ENCODE measurements around the gene PHETA1.

Gene PHETA1

GRCh38 chr12:111330800-111331752 lies 37.8 kb downstream of the PHETA1 start:
- Histone ChIP-seq H3K27me3 (ENCODE audit: insufficient read depth, low read length) (no peaks in the 10 kb centered on the region), H3K36me3 (ENCODE audit: insufficient read depth, low read length) (no peaks in the 10 kb centered on the region), H3K4me1 (ENCODE audit: insufficient read depth, low read length) (no peaks in the 10 kb centered on the region), H2AFZ (ENCODE audit: low read depth, low read length) (no peak overlapping the region), H3K4me3 (ENCODE audit: low read length) (no peak overlapping the region), H3K9me3 (ENCODE audit: low read length) (no peaks in the 10 kb centered on the region)

- Histone ChIP-seq H3K4me3 (ENCODE audit: low read length) (no peak overlapping the region), H3K9me3 (ENCODE audit: low read length) (no peaks in the 10 kb centered on the region), H3K36me3 (ENCODE audit: insufficient read depth, low read length) (no peaks in the 10 kb centered on the region), H3K27me3 (ENCODE audit: insufficient read depth, low read length) (no peaks in the 10 kb centered on the region), H2AFZ (ENCODE audit: low read depth, low read length) (no peak overlapping the region), H3K4me1 (ENCODE audit: insufficient read depth, low read length) (no peaks in the 10 kb centered on the region)
Observed at GRCh38 chr12:111328138-111328537, 40.8 kb downstream of the PHETA1 start.

GRCh38 chr12:111327474-111327873 lies 41.4 kb downstream of the PHETA1 start:
- H3K4me3 ChIP-seq (ENCODE audit: low read length) = no peak overlapping the region
- H3K4me1 ChIP-seq (ENCODE audit: insufficient read depth, low read length) = no peaks in the 10 kb centered on the region
- H2AFZ ChIP-seq (ENCODE audit: low read depth, low read length) = no peak overlapping the region
- no peaks in the 10 kb centered on the region for H3K9me3 ChIP-seq (ENCODE audit: low read length)
- no peaks in the 10 kb centered on the region for H3K36me3 ChIP-seq (ENCODE audit: insufficient read depth, low read length)
- no peaks in the 10 kb centered on the region for H3K27me3 ChIP-seq (ENCODE audit: insufficient read depth, low read length)

GRCh38 chr12:111322336-111323250 lies 46.3 kb downstream of the PHETA1 start:
- no peaks in the 10 kb centered on the region for H3K9me3 ChIP-seq (ENCODE audit: low read length)
- H3K4me3 ChIP-seq (ENCODE audit: low read length) = no peak overlapping the region
- H3K27me3 ChIP-seq (ENCODE audit: insufficient read depth, low read length) = no peaks in the 10 kb centered on the region
- H3K4me1 ChIP-seq (ENCODE audit: insufficient read depth, low read length) = no peaks in the 10 kb centered on the region
- H3K36me3 ChIP-seq (ENCODE audit: insufficient read depth, low read length) = no peaks in the 10 kb centered on the region
- no peak overlapping the region for H2AFZ ChIP-seq (ENCODE audit: low read depth, low read length)

GRCh38 chr12:111321317-111321716 lies 47.6 kb downstream of the PHETA1 start:
- Histone ChIP-seq H3K4me3 (ENCODE audit: low read length) (no peak overlapping the region), H3K9me3 (ENCODE audit: low read length) (no peaks in the 10 kb centered on the region), H2AFZ (ENCODE audit: low read depth, low read length) (no peak overlapping the region), H3K36me3 (ENCODE audit: insufficient read depth, low read length) (no peaks in the 10 kb centered on the region), H3K27me3 (ENCODE audit: insufficient read depth, low read length) (no peaks in the 10 kb centered on the region), H3K4me1 (ENCODE audit: insufficient read depth, low read length) (no peaks in the 10 kb centered on the region)

GRCh38 chr12:111320258-111321050 lies 48.4 kb downstream of the PHETA1 start:
- Histone ChIP-seq H3K4me3 (ENCODE audit: low read length) (no peak overlapping the region), H2AFZ (ENCODE audit: low read depth, low read length) (no peak overlapping the region), H3K27me3 (ENCODE audit: insufficient read depth, low read length) (no peaks in the 10 kb centered on the region), H3K36me3 (ENCODE audit: insufficient read depth, low read length) (no peaks in the 10 kb centered on the region), H3K4me1 (ENCODE audit: insufficient read depth, low read length) (no peaks in the 10 kb centered on the region), H3K9me3 (ENCODE audit: low read length) (no peaks in the 10 kb centered on the region)

- H2AFZ ChIP-seq (ENCODE audit: low read depth, low read length) = no peak overlapping the region
Observed at GRCh38 chr12:111319600-111320257, 49.2 kb downstream of the PHETA1 start.

GRCh38 chr12:111318450-111318849 lies 50.4 kb downstream of the PHETA1 start:
- Histone ChIP-seq H3K4me3 (ENCODE audit: low read length) (no peak overlapping the region), H2AFZ (ENCODE audit: low read depth, low read length) (no peak overlapping the region), H3K4me1 (ENCODE audit: insufficient read depth, low read length) (no peaks in the 10 kb centered on the region), H3K27me3 (ENCODE audit: insufficient read depth, low read length) (no peaks in the 10 kb centered on the region), H3K36me3 (ENCODE audit: insufficient read depth, low read length) (no peaks in the 10 kb centered on the region), H3K9me3 (ENCODE audit: low read length) (no peaks in the 10 kb centered on the region)

More at GRCh38 chr12:111319600-111320257, 49.2 kb downstream of the PHETA1 start:
- Histone ChIP-seq H3K4me1 (ENCODE audit: insufficient read depth, low read length) (no peaks in the 10 kb centered on the region), H3K4me3 (ENCODE audit: low read length) (no peak overlapping the region), H3K36me3 (ENCODE audit: insufficient read depth, low read length) (no peaks in the 10 kb centered on the region), H3K9me3 (ENCODE audit: low read length) (no peaks in the 10 kb centered on the region), H3K27me3 (ENCODE audit: insufficient read depth, low read length) (no peaks in the 10 kb centered on the region)

- Histone ChIP-seq H3K27me3 (ENCODE audit: insufficient read depth, low read length) (no peaks in the 10 kb centered on the region), H3K4me3 (ENCODE audit: low read length) (no peak overlapping the region), H2AFZ (ENCODE audit: low read depth, low read length) (no peak overlapping the region), H3K36me3 (ENCODE audit: insufficient read depth, low read length) (no peaks in the 10 kb centered on the region), H3K9me3 (ENCODE audit: low read length) (no peaks in the 10 kb centered on the region), H3K4me1 (ENCODE audit: insufficient read depth, low read length) (no peaks in the 10 kb centered on the region)
Observed at GRCh38 chr12:111316671-111317070, 52.2 kb downstream of the PHETA1 start.

- H3K9me3 ChIP-seq (ENCODE audit: low read length) = no peaks in the 10 kb centered on the region
- H3K4me1 ChIP-seq (ENCODE audit: insufficient read depth, low read length) = no peaks in the 10 kb centered on the region
- no peak overlapping the region for H3K4me3 ChIP-seq (ENCODE audit: low read length)
- H3K27me3 ChIP-seq (ENCODE audit: insufficient read depth, low read length) = no peaks in the 10 kb centered on the region
- H3K36me3 ChIP-seq (ENCODE audit: insufficient read depth, low read length) = no peaks in the 10 kb centered on the region
- H2AFZ ChIP-seq (ENCODE audit: low read depth, low read length) = no peak overlapping the region
Observed at GRCh38 chr12:111314953-111315539, 53.8 kb downstream of the PHETA1 start.

- no peaks in the 10 kb centered on the region for H3K36me3 ChIP-seq (ENCODE audit: insufficient read depth, low read length)
- H3K27me3 ChIP-seq (ENCODE audit: insufficient read depth, low read length) = no peaks in the 10 kb centered on the region
Observed at GRCh38 chr12:111313833-111314259, 55.0 kb downstream of the PHETA1 start.

GRCh38 chr12:111312708-111313107 lies 56.2 kb downstream of the PHETA1 start:
- no peaks in the 10 kb centered on the region for H3K36me3 ChIP-seq (ENCODE audit: insufficient read depth, low read length)
- H2AFZ ChIP-seq (ENCODE audit: low read depth, low read length) = no peak overlapping the region
- H3K4me3 ChIP-seq (ENCODE audit: low read length) = no peak overlapping the region
- no peaks in the 10 kb centered on the region for H3K4me1 ChIP-seq (ENCODE audit: insufficient read depth, low read length)
- no peaks in the 10 kb centered on the region for H3K9me3 ChIP-seq (ENCODE audit: low read length)
- H3K27me3 ChIP-seq (ENCODE audit: insufficient read depth, low read length) = no peaks in the 10 kb centered on the region

More at GRCh38 chr12:111313833-111314259, 55.0 kb downstream of the PHETA1 start:
- H3K4me1 ChIP-seq (ENCODE audit: insufficient read depth, low read length) = no peaks in the 10 kb centered on the region
- H2AFZ ChIP-seq (ENCODE audit: low read depth, low read length) = no peak overlapping the region
- H3K4me3 ChIP-seq (ENCODE audit: low read length) = no peak overlapping the region
- no peaks in the 10 kb centered on the region for H3K9me3 ChIP-seq (ENCODE audit: low read length)
